IPS DF 4.7 (cell line): ENCODE data around the gene PIK3C2B.
"Not testable (repeated sequence)": the region's sequence is repeated elsewhere in the genome, so short reads cannot be mapped to it uniquely, and the experiment has no call there.

Source experiments
- DNase-seq: peaks from one replicate; pipeline ENCODE4 v3.0.0-alpha.2; 2013; ENCODE audit warnings: low spot score; ENCODE audit errors: extremely low read depth

The PIK3C2B gene

DNA sequence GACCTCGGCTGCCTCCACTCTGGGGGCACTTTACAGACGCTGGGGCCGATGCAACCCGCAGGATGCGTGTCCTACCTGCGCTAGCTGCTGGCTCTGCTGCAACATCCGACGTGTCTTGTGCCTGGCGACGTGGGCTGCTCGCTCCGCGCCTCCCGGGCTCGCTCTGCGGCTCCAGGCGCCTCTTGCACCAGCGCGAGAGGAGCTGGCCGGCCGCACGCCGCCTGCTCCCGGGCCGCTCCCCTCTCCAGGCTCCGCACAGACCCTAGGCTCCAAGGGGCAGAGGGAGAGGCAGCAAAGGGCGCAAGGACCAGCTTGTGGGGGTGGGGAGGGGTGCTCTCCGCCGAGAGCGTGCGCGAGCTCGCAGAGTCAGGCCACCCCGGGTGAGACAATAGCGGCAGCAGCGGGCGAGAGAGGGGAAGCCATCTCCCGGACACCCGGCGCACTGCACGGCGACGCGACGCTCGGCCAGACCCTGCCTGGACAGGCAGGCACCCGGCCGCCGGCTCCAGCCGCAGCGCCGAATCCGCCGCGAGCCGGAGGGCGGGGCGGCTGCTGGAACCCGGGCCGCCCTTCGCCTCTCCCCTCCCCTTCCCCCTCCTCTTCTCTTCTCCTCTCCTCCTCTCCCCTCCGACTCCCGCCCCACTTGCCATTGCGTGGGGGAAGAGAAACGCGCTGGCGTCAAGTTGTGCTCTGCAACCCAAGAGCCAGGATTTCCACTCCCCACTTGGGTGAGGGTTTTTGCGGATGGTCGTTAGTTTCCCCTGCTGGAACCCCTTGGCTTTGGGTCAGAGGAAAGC is at the start of gene PIK3C2B:
PIK3C2B (minus strand) TSS at position 525 of the 797 bp plus-strand sequence. CDS start 25,003 bp downstream, outside the sequence.
- no peak for DNase-seq

DNA sequence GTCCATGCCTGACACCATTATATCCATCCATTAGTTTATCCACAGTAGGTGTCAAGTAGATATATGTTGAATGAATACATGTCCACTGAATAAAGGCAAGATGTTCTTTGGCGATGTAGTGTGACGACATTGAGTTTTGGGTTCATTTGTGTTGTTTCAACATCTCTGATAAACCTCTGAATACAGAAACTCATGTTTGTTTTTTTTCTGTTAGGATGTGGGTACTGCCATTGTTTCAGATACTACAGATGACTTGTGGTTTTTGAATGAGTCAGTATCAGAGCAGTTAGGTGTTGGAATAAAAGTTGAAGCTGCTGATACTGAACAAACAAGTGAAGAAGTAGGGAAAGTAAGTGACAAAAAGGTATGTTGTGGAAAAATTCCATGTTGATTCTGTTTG is 49.7 kb upstream of the PIK3C2B start:
- no peak for DNase-seq

DNA sequence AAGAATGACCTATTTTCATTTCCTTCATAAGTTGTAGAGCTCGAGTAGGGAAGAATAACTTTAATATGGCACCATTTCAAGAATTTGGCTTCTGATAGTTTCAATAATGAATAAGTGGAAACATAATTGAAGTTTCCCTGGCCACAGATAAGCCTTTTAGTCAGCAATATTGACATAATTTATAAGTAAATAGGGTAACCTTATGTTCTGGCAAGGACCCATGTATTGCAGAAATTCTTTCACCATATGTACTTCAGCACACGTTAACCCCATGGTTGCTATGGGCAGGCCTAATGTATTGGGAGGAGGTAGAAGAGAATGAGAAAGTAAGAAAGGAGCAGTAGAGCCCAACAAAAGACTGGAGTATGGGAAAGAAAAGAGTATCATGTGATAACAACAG is 47.0 kb upstream of the PIK3C2B start:
- DNase-seq: no peak

DNA sequence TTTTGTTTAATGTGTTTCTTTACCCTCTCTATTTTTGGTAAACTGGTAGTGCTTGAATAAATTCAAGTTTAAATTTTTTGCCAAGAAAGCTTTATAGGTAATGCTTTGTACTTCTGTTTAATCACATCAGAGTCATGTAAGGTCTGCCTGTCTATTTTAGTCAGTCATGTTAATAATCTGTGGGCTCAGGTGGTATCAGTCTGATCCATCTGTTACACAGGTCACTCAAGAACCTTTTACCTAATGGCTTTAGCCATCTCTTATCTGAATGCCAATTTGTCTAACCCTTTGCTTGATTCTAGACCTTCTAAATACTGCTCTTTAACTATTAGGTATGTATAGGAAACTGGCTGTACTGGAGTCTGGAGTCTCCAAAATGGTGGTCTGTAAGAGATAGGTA is 38.2 kb upstream of the PIK3C2B start:
- no peak for DNase-seq

GRCh38 chr1:204530932-204531331 is 36.3 kb upstream of the PIK3C2B start:
- no peak for DNase-seq

DNA sequence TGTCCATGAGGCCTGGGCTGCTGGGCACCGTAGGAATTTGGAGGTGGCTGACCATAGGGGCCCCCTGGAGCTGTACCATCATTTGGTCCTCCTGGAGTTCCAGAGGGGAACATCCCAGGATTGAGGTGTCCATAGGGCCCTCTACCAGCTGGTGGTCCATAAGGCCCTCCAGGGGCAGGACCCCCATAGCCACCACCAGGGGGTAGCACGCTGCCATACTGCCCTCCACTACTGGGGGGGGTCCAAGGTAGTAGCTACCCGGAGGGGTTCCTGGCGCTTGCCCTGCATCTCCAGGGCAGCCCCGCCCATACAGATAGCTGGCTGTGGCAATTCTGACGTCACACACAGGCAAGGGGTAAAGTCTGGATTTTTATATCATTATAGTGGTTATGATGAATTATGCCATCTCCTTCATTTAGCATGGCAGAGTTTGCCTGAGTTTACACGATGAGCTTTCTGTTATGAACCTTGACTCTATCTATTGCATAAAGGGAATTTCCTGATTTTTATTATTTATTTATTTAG is 34.8 kb upstream of the PIK3C2B start:
- DNase-seq: no peak

DNA sequence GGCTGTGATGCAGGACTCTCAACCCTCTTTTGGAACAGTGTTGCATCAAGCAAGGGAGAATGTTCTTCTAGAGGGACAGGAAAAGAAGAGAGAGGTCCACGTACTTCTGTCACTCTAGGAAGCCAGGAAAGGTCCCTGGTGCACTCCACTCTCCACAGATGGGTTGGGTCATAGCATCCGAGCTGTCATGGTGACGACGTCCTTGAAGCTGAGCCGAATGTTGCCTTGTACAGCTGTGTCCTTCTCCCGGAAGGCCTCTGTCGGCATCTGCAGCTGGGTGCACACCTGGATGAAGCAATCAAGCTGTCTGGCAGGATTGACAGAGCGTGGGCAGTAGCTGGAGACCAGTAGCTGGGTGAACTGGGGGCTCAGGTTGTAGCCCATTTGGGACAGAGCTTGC is 34.1 kb upstream of the PIK3C2B start:
- no peak for DNase-seq

DNA sequence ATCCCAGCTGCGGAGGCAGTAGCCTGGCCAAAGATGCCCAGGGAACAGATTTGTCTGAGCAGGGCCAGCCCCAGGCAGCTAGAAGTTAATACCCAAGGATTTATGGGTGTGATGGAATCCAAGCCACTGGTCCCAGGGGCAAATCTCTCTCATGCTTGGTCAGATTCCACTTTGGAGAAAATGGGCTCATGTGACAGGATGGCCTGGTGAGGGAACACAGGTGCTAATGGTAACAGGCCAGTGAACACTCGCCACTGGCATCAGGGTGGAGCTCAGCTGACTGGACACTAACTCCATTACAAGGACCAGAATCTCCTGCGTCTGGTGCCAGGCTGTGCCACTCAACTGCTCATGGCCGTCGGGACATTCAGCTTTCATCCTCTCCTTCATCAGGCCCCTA is 33.6 kb upstream of the PIK3C2B start:
- no peak for DNase-seq

DNA sequence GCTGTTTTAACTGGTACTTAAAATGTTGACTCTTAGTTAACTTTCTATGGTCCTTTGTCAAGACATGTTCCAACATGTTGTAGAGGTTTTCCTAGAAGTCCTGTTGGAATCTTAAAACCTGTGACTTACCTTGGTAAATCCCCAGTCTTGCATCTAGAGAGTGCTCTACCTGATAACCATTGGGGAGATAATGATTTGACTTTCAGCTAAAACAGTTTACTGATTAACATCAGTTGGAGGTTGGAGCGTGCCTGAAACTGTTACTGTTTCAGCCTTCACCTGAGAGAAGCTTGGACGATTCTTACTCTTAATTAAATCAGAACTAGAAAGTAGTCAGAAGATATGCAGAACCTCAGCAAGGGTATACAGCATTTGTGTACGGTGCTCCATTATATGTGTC is 30.4 kb upstream of the PIK3C2B start:
- no peak for DNase-seq

DNA sequence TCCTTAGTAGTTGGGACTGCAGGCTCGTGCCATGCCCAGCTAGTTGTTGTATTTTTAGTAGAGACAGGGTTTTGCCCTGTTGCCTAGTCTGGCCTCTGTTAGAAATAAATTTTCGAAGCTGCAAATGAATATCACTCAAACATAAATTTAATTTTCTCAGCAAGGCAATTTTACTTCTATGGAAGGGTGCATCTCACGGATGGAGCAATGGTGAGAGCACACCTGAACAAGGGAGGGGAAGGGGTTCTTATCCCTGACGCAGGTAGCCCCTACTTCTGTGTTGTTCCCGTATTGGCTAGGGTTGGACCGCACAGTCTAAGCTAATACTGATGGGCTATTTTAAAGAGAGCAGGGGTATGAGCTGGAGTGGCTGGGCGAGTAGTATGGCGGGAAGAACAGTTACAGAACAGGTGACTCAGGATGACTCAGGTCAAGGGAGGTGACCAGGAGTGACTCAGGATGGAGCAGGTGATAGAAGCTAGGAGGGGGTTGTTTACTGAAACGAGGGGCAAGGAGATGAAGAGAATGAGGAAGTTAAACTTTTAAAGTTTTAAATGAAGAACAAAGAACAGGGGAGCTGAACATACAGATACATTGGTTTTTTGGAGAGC is 29.1 kb upstream of the PIK3C2B start:
- DNase-seq: no peak

DNA sequence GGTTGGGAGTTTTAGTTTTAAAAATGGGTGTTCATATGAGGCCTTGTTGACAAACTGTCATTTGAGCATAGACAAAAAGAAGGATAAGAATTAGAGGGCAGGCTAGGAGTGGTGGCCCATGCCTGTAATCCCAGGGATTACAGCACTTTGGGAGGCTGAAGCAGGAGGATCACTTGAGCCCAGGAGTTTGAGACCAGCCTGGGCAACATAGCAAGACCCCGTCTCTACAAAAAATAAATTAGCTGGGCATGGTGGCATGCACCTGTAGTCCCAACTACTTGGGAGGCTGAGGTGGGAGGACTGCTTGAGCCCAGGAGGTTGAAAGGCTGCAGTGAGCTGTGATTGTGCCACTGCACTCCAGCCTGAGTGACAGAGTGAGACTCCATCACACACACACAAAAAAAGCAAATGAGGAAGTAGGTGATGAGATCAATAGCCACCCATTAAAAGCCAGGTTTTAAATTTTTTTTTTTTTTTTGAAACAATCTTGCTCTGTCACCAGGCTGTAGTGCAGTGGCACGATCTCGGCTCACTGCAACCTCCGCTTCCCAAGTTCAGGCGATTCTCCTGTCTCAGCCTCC is 27.4 kb upstream of the PIK3C2B start:
- not testable (repeated sequence) for DNase-seq

DNA sequence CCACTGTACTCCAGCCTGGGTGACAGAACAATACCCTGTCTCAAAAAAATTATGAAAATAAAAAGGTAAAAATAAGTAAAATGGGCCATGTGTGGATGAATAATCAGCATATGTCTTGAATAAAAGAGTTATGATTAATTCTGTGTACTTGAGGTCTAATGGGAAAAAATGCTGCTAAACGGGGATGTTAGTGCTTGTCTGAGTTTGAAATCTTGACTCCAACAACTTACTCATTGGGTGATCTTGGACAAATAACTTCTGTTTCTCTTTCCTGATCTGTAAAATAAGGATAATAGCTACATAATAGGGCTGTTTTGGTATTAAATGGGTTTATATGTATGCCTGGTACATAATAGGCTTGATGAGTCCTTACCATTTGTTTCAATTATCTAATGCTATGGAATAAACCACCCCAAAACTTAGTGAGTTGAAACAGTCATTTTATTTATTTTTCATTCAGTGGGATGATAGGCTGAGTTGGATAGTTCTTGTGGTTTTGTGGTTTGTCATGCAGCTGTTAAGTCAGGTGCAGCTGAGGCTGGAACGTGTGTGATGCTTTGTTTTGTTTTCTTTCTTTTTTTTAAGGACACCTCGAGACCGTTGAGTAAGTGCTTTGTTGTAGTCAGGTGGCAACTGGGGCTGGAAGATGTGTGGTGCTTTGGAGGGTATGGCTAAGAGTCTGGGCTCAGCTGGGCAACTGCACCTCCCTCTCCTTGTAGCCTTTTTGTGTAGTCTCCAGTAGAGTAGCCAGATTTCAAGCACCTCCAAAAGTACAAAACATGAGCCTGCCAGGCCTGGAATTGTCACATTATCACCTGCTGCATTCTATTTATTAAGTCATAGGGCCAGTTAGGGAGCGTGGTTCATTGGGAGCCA is 26.5 kb upstream of the PIK3C2B start:
- DNase-seq: no peak

- DNase-seq: not testable (repeated sequence)
Observed at GRCh38 chr1:204517382-204517781, 22.8 kb upstream of the PIK3C2B start.

- no peak for DNase-seq
Observed at GRCh38 chr1:204516180-204516879, 21.7 kb upstream of the PIK3C2B start, which contains the start of gene MDM4. TSS of gene MDM4 (plus strand) at chr1:204516406. CDS start at chr1:204525519, 9,113 bp downstream.

DNA sequence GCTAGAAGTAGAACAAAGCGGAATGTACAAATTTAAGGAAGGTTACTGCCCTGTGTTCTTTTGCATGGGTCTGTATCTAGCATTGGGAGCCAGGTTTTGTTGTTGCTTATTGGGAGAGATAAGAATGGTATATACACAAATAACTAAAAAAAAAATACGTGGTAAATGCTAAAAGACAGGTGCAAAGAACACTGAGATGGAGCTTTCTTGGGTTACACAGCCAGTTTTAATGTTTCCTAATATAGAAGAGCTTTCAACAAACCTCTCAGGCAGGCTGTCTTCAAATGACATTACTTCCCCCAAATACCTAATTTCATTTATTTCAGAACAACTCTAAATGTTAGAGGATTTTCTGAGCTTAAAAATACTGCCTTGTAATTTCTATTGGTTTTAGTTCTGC is 20.2 kb upstream of the PIK3C2B start:
- no peak for DNase-seq

GRCh38 chr1:204513117-204513716 is 18.6 kb upstream of the PIK3C2B start:
- DNase-seq: no peak

- DNase-seq: no peak
Observed at GRCh38 chr1:204511366-204511765, 16.8 kb upstream of the PIK3C2B start.

GRCh38 chr1:204509186-204509635 is 14.6 kb upstream of the PIK3C2B start:
- no peak for DNase-seq

GRCh38 chr1:204507317-204508105 is 12.9 kb upstream of the PIK3C2B start:
- no peak for DNase-seq
